ENCODE measurements around the gene TKT.
A peak's percentile ranks its signal among the peaks of the same experiment; 100 is the strongest.

The TKT gene

GRCh38 chr3:53224026-53224425 is 31.8 kb downstream of the TKT start:
- no peak for DNase-seq

- no peak for DNase-seq
Observed at GRCh38 chr3:53223541-53223966, 32.3 kb downstream of the TKT start.

DNA sequence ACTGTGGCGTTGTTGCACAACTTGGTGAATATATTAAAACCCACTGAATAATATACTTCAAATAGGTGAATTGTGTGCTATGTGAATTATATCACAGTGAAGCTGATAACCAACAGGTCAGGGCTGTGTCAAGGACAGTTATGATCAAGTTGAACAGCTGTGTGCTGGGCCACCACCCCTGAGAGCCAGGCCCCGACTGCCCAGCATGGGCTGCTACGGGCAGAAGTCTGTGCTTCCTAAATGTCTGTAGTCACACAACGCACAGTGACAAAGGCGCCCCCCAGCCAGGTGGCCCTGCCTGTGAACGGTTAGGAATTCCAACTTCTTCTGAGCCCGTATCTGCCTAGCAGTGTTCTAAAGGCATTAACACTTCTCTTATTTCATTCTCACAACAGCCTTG is 32.8 kb downstream of the TKT start:
- no peak for DNase-seq

GRCh38 chr3:53222183-53222901 is 33.5 kb downstream of the TKT start:
- DNase-seq: no peak

- no peak for DNase-seq
Observed at GRCh38 chr3:53221827-53222182, 34.0 kb downstream of the TKT start.

GRCh38 chr3:53221345-53221744 is 34.5 kb downstream of the TKT start:
- DNase-seq: no peak

DNA sequence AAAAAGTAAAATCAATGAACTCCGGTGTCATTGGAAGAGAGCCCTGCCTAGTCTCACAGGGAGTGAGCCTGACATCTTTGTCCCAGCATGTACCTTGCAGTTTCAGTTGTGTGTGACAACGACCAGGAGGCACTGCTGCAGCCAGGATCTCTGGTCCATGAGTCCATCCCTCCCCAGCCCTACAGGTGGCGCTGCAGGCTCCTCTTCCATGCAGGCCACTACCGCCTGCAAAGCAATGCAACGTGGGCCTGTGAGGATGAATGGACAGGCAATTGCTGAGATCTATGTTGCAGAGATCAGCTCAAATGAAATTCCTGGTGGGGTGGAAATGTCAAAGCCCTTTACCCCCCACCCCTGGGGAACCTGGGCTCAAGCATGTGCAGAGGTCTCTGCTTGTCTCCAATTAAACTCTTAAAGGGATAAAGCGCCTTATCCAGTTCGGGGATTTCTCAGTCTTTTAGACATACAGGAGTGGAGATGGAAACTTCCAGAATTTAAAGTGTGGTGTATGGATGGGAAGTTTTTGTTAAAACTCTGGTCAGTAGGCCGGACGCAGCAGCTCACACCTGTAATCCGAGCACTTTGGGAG is 35.8 kb downstream of the TKT start:
- peak; percentile 32 to 57 for DNase-seq

GRCh38 chr3:53218131-53218530 is 37.7 kb downstream of the TKT start:
- no peak for DNase-seq

GRCh38 chr3:53217175-53217574 is 38.6 kb downstream of the TKT start:
- DNase-seq: no peak

DNA sequence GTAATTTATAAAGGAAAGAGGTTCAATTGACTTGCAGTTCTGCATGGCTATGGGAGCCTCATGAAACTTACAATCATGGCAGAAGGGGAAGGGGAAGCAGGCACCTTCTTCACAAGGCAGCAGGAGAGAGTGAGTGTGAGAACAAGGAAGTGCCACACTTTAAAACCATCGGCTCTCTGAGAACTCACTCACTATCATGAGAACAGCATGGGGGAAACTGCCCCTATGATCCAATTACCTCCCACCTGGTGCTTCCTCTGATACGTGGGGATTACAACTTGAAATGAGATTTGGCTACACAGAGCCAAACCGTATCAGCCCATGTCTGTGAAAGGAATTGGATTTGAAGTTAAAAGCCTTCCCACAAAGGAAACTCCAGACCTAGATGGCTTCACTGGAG is 39.1 kb downstream of the TKT start:
- DNase-seq: no peak

DNA sequence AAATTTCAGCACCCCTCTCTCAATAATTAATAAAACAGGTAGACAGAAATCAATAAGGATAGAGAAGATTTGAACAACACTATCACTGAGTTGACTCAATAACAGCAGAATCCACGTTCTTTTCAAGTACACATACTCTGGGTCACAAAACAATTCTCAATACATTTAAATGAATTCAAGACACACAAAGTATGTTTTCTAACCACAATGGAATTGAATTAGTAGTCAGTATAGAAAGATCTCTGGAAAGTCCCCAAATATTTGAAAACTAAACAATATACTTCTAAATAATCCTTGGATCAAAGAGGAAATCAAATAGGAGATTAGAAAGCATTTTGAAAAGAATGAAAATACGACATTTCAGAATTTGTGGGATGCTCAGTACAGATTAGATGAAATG is 40.0 kb downstream of the TKT start:
- no peak for DNase-seq

DNA sequence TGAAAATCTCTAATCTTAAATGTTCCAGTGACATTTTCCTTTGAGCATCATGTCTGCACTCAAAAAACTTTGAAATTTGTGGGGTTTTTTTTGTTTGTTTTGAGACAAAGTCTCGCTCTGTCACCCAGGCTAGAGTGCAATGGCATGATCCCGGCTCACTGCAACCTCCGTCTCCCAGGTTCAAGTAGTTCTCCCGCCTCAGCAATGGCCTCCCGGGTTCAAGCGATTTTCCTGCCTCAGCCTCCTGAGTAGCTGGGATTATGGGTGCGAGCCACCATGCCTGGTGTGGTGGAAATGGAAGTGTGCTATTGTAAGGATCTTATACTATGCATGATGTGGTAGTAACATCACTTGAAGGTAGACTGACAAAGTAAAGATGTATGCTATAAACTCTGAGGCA is 42.5 kb downstream of the TKT start:
- no peak for DNase-seq

- no peak for DNase-seq
Observed at GRCh38 chr3:53211706-53212702, 43.8 kb downstream of the TKT start.

GRCh38 chr3:53202331-53203015 is 53.3 kb downstream of the TKT start:
- DNase-seq: peak; percentile 12 to 70

- DNase-seq: no peak
Observed at GRCh38 chr3:53200501-53201498, 55.0 kb downstream of the TKT start.

DNA sequence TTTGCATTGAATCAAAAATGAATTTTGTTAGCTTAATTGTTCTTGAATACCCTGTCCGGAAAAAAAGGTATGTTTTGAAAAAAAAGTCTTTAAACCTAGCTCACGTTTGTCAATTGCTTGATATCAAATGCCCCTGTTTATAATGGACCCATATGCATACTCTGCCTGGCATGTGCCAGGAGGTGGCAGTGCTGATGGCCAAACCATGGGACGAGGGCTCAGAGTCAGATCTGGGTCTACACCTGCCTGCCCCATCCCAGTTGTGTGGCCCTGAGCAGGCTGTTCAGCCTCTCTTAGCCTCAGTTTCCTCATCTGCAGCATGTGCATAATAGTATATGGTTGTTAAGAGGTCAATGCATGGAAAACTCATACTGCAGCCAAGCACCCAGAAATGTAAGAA is 56.0 kb downstream of the TKT start:
- no peak for DNase-seq

GRCh38 chr3:53198996-53199395 is 56.8 kb downstream of the TKT start:
- no peak for DNase-seq

- DNase-seq: no peak
Observed at GRCh38 chr3:53198256-53198977, 57.4 kb downstream of the TKT start.

- DNase-seq: no peak
Observed at GRCh38 chr3:53196575-53197407, 59.0 kb downstream of the TKT start.

Data from NCI-H2081 (cell line).